GM21528 (cell line): ENCODE data around the gene BAZ2A.
"Not testable (repeated sequence)": the region's sequence is repeated elsewhere in the genome, so short reads cannot be mapped to it uniquely, and the experiment has no call there.

Experiments
- ATAC-seq: cut with Tn5 transposase; IDR thresholded peaks from one replicate; pipeline ENCODE4 v1.9.1; 2021; ENCODE audit warnings: mild to moderate bottlenecking, moderate library complexity; ENCODE audit not compliant: unreplicated experiment, low FRiP score

BAZ2A gene

DNA sequence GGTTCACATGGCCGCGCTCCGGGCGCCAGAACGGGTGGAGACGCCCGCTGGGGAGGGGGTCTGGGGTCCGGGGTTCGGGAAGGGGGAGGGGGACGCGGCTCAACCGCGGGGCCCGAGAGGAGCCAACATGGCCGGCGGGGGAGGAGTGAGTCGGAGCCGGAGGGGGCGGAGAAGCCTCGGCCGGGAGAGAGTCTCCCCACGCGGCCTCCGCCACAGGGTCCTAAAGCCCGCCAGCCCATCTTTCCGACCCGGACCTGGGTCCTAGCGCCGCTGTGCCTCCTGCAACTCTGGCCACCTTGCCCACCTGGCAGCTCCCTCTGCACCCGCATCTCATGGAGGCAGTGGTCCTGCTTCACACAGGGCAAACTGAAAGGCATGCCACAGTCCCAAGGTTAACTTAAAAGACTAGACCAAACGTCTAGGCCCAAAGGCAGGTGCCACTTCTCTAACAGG, at the start of gene BAZ2A:
Gene BAZ2A (minus strand): TSS at position 147 of the 453 bp plus-strand sequence. CDS start 12,796 bp downstream, outside the sequence.
- ATAC-seq: peak; percentile 54

DNA sequence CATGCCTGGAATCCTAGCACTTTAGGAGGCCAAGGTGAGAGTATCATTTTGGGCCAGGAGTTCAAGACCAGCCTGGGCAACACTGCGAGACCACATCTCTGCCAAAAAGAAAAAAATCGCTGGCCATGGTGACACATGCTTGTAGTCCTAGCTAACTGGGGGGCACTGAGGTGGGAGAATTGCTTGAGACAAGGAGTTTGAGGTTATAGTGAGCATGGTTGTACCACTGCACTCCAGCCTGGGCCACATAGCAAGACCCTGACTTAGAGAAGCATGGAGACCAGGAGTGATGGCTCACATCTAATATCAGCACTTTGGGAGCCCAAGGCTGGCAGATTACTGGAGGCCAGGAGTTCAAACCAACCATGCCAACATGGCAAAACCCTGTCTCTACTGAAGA, 48.7 kb upstream of the BAZ2A start:
- no peak for ATAC-seq

DNA sequence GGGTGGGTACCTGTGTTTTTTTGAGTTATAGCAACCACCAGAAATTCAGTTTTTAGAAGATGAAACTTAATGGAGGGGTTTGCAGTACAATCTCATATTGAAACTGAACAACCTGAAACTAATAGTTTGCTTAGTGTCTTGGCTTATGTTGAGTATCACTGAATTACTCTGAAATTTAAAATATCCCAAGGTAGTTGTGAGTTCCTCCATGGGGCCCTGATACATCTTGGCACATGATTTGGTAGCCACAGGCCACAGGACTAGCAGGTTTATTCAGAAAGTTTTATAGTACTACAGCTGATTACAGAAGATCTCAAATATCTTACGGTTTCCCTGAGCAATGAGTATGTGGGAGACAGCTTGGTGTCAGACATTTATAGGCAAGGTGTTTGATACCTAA, 47.6 kb upstream of the BAZ2A start:
- no peak for ATAC-seq

DNA sequence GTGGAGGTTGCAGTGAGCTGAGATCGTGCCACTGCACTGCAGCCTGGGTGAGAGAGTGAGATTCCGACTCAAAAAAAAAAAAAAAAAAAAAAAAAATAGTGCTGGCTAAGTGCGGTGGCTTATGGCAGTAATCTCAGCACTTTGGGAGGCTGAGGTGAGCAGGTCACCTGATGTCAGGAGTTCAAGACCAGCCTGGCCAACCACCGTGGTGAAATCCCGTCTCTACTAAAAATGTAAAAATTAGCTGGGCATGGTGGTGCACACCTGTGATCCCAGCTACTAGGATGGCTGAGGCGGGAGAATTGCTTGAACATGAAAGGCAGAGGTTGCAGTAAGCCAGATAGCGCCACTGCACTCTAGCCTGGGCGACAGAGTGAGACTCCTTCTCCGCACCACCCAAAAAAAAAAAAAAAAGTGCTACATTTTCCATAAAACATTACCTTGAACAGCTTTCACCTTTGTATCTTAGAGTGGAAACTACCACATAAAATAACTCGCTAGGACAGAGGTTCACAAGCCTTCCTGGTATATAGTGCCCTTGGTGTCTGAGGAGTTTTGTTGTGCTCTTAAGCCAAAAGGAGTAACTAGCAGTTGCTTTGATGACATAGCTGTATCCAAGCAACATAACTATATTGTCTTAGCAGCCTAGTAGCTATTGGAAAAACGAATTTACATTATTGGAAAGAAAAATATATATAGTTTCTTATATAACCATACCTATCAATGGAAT, 46.9 kb upstream of the BAZ2A start:
- ATAC-seq: no peak

DNA sequence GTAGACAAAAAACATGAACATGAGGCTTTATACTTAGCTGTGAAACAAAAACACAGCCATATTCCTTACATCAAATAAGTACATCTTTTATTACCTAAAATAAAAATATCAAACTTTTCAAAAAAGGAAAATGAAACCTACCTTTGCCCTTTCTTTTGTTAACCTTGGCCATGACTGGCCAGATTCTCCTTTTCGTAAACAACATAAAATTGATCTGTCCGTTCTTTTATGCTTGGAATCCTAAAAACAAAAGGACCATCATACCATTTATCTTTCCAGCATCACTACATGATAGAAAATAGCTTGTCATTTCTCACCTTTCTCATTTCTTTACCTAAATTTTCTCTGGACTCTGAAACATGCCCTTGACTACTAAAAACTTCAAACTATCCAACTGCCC, 41.5 kb upstream of the BAZ2A start:
- ATAC-seq: no peak

DNA sequence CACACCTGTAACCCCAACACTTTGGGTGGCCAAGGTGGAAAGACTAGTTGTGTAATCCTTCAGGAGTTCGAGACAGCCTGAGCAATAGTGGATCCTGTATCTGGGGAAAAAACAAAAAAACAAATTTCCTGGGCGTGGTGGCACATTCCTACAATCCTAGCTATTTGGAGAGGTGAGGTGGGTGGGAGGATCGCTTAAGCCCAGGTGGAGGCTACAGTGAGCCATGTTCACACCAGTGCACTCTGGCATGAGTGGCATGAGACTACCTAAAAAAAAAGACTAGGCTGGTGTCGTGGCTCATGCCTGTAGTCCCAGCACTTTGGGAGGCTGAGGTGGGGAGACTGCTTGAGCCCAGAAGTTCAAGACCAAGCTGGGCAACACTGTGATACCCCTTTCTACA, 40.7 kb upstream of the BAZ2A start:
- no peak for ATAC-seq

DNA sequence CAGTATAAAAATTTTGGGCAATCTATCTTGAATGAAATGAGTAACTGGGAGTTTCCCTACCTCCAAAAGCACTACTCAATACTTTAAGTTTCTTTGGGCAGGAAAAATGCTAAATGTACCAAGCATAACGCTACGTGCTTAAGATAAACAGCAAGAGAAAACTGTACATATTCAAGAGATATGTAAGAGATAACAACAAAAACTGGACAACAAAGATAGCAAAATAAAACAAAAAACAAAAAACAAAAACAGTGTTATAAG, 38.0 kb upstream of the BAZ2A start:
- no peak for ATAC-seq

DNA sequence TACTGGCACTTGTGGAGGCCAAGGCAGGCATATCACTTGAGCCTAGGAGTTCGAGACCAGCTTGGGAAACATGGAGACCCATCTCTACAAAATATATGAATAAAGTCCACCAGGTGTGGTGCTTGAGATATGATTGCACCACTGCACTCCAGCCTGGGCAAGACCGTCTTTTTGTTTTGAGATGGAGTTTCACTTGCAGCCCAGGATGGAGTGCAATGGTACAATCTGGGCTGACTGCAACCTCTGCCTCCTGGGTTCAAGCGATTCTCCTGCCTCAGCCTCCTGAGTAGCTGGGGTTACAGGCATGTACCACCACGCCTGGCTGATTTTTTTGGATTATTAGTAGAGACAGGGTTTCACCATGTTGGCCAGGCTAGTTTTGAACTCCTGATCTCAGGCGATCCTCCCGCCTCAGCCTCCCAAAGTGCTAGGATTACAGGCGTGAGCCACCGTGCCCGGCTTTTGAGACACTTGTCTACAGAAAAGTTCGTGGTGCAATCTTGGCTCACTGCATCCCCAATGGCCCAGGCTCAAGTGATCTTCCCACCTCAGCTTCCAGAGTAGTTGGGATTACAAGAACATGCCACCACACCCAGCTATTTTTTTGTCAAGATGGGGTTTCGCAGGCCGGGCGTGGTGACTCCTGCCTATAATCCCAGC, 32.0 kb upstream of the BAZ2A start:
- no peak for ATAC-seq

- no peak for ATAC-seq
Observed at GRCh38 chr12:56661560-56661959, 31.4 kb upstream of the BAZ2A start.

GRCh38 chr12:56658921-56659320, 28.8 kb upstream of the BAZ2A start:
- no peak for ATAC-seq

GRCh38 chr12:56657416-56658379, 27.6 kb upstream of the BAZ2A start:
- no peak for ATAC-seq

DNA sequence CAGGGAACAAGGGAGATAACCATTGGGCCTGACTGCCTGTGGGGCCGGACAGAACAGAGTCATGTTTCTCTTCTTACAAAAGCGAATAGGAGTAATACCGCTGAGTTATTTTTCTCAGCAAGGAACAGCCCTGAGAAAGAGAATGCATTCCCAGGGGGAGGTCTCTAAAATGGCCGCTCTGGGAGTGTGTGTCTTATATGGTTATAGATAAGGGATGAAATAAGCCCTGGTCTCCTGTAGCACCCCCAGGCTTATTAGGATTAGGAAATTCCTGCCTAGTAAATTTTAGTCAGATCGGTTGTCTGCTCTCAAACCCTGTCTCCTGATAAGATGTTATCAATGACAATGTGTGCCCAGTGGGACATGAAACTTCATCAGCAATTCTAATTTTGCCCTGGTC, 23.7 kb upstream of the BAZ2A start:
- ATAC-seq: not testable (repeated sequence)

DNA sequence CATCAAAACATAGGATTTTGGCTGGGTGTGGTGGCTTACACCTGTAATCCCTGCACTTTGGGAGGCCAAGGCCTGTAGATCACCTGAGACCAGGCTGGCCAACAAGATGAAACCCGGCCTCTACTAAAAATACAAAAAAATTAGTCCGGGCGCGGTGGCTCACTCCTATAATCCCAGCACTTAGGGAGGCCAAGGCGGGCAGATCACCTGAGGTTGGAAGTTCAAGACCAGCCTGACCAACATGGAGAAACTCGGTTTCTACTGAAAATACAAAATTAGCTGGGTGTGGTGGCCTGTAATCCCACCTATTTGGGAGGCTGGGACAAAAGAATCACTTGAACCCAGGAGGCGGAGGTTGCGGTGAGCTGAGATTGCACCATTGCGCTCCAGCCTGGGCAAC, 17.9 kb upstream of the BAZ2A start:
- ATAC-seq: not testable (repeated sequence)

- peak; percentile 98 for ATAC-seq
Observed at GRCh38 chr12:56645717-56646446, 15.8 kb upstream of the BAZ2A start, which contains the start of gene ATP5F1B. TSS of gene ATP5F1B (minus strand) at chr12:56645984. CDS start at chr12:56645963, 21 bp downstream.

- ATAC-seq: no peak
Observed at GRCh38 chr12:56645201-56645716, 15.1 kb upstream of the BAZ2A start.

- no peak for ATAC-seq
Observed at GRCh38 chr12:56644654-56645053, 14.5 kb upstream of the BAZ2A start.

GRCh38 chr12:56641219-56641618, 11.1 kb upstream of the BAZ2A start:
- no peak for ATAC-seq

- ATAC-seq: no peak
Observed at GRCh38 chr12:56637621-56638020, 7.5 kb upstream of the BAZ2A start.

DNA sequence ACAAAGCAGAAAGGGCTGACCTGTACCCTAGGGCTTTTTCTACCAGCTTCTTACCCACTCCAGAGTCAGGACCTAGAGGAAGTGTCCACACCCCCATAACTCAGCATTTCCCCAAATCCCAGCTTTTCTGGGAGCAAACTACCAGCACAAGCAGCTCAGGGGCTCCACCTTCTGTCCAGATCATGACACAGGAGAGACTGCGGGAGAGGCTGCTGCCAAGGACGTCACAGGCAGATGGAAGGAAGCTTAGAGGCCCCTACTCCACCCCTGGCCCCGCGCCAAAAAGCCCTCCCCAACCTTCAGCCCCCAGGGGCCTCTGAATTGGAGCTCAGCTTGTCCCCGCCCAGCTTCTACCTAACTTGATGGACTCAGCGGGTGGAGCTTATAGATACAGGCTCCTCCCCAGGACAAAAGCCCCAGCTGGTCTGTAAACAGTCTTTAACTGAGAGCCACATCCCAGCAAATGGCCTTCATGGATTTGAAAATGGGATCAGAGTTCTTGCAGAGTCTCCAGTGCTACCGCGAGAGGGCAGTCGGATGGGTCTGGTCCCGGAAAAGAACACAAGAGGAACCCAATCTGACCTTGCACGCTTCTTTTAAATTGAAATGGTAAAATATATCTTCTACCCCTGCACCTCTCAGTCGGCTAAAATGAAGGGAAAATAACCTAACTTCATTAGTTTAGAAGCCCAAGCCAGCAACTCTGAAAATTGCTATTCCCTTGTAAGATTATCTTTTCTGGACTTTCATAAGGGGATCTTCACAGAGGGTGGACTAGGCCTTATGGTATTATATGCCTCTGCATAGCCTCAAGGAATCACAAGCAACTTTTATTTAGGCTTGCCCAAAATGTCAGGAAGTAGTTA, 6.8 kb upstream of the BAZ2A start:
- peak; percentile 58 for ATAC-seq
